ENCODE measurements around the gene BACH2.
A peak's percentile ranks its signal among the peaks of the same experiment; 100 is the strongest.
"Not testable (repeated sequence)": the region's sequence is repeated elsewhere in the genome, so short reads cannot be mapped to it uniquely, and the experiment has no call there.

The BACH2 gene

GRCh38 chr6:89984926-89985750 lies 311.5 kb downstream of the BACH2 start:
- peak; percentile 84 for DNase-seq

GRCh38 chr6:89980353-89980752 lies 316.3 kb downstream of the BACH2 start:
- DNase-seq, result no peak

DNA sequence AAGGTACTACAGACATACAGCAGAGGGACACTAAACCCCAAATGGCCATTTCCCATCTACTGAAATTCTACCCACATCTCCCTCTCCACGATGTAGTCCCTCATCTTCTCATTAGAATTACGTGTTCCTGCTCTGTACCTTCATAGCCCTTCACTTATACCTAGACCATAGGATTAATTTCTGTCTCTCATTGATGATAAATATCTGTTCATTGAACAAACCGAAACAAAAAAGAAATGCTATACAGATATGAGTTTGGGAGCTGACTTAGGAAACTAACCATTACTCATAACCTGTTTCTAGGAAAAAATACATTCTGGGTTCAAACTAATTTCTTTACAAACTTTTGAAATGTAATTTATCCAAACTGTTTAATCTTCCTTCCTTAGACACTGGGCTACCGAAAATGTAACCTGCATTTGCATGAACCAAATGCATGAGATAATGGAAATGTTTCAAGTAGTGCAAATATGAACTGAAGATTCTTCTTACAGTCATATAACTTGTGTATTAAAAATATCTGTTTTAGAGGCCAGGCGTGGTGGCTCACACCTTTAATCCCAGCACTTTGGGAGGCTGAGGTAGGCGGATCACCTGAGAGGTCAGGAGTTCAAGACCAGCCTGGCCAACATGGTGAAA lies 317.0 kb downstream of the BACH2 start:
- DNase-seq, result no peak

- DNase-seq, result no peak
These were observed 317.9 kb downstream of the BACH2 start for GRCh38 chr6:89978749-89979145.

DNA sequence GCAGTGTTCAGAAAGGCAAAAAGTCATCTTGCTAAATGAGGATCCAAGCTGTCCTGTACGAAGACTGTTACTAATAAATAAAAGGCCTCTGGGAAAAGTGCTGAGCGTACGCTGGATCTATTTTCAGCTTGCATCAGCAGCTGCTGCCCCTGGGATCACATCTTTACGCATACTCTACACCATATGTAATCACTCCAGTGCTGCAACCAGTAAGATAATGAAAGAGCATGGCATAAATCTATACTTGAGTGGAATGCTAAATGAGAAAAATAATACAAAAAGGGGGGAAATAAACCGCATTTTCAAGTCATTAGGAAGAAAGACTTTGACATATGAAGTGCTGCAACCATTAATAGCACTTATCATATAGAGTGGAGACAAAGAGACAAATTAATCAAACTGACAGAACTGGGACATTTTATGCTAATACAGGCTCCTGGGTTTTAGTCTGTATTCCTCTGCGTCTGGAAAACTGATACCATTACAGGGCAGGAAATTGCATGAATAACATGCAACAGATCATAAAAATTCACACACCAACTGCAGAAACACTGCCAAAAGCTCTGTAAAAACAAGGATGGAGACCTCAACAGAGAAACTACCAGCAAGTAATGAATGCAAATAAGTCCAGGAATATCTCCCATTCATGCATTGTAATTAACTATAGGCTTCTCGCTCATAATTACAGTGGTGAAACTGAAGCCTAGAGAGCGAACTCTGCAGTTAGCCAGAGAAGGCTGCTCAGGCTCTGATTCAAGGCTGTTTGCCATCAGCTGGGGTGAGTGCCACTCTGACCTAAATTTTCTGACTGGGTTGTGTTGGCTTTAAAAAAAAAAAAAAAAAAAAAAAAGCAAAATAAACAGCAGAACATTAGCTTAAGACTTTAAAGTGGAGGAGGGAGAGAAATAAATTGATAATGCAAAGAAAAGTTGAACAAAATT lies 318.6 kb downstream of the BACH2 start:
- DNase-seq, result peak; percentile 77

- DNase-seq, result no peak
These were observed 320.0 kb downstream of the BACH2 start for GRCh38 chr6:89976694-89977020.

GRCh38 chr6:89975991-89976693 lies 320.5 kb downstream of the BACH2 start:
- no peak for DNase-seq

- DNase-seq, result no peak
These were observed 321.3 kb downstream of the BACH2 start for GRCh38 chr6:89975366-89975765.

GRCh38 chr6:89974834-89975233 lies 321.8 kb downstream of the BACH2 start:
- DNase-seq, result no peak

- DNase-seq, result no peak
These were observed 324.6 kb downstream of the BACH2 start for GRCh38 chr6:89972025-89972381.

- DNase-seq, result not testable (repeated sequence)
These were observed 325.2 kb downstream of the BACH2 start for GRCh38 chr6:89971338-89972024.

GRCh38 chr6:89970609-89971337 lies 325.9 kb downstream of the BACH2 start:
- peak; percentile 54 for DNase-seq

DNA sequence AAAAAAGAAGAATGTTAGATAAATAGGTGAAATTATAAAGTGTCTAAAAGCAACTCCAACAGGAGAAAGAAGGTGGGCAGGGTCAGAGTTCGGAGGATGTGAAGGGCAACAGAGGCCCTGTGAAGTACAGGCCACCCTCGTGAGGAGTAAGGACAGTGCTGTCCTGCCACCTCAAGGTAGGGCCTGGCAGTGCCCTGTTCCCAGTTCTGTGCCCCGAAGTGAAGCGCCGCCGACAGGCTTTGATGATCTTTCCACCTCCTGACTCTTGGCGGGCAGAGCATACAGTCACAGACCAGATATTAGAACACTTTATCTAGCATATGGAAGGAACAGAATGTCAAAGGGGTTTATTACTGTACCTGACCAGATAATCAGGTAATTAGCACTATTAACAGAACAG lies 326.6 kb downstream of the BACH2 start:
- no peak for DNase-seq

DNA sequence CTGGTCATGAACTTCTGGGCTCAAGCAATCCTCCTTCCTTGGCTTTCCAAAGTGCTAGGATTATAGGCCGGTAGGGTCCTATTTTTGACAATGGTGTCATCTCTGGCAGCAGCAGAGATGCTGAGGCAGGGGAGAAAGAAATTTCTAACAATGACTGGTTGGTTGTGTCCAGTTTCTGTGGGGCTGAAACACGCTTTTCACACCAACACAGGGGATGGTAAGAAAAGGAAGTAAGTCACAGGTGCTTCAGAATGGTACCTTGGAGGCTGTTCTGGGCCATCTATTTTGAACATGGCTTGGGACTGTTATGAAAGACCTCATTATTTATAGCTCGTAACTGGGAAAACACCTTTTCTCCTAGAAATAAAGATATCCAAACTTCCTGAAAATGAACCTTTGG lies 329.7 kb downstream of the BACH2 start:
- no peak for DNase-seq

DNA sequence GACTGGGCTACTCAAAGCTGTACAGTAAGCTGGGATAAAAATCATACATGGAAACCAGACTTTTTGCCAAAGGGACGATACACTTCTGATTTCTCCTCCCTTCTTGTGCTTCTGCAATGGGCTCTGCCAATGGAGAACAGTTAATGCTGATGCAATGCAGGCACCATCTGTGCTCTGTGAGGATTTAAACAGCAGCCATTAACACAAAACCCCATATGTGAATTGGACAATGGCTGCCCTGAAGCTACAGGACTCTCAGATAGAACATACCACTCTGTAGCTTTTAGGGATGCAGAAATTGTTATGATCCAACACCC lies 330.5 kb downstream of the BACH2 start:
- no peak for DNase-seq

DNA sequence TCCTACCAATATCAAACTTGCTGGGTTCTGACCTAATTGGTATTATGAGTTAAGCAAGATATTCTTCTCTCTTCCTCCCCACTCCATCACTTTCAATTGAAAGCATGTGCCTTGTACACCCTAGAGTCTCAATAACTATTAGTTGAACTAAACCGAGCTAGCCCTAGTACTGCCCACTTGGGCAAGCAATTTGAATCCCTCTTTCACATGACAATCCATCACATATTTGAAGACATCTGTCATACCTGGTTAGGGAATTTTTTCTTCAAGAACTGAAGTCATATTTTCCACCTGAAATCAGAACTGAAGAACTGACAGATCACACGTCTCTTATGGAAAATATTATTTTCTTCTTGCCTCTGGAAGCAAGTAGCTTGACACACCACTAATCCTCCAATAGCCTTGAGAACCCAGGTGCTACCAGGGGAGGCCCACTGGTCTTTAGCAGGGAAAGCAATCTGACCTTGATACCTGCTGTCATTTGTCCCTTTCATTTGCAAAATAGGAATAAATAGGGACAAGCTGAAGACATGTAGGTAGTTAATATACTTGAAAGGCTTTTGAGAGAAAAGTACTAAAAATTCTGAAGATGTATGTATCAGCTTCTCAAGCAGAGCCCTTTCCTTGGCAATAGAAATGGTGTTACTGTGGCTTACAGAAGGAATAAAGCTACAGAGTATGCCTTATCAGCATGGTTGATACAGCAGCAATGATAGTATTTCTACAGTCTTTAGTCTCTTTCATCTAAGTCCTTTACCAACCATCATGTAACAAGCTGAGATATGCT lies 331.0 kb downstream of the BACH2 start:
- DNase-seq, result no peak

DNA sequence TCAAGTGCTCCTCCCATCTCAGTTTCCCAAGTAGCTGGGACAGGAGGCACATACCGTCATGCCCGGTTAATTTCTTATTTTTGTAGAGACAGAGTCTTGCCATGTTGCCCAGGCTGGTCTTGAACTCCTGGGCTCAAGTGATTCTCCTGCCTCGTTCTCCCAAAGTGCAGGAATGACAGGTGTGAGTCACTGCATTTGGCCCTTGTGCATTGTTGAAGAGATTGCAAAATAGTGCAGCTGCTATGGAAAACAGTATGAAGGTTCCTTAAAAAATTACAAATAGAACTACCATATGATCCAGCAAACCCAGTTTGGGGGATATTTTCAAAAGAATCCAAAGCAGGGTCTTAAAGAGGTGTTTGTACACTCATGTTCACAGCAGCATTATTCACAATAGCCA lies 333.3 kb downstream of the BACH2 start:
- no peak for DNase-seq

GRCh38 chr6:89961481-89961880 lies 335.2 kb downstream of the BACH2 start:
- no peak for DNase-seq

- DNase-seq, result no peak
These were observed 336.8 kb downstream of the BACH2 start for GRCh38 chr6:89959883-89960282.

- DNase-seq, result no peak
These were observed 340.5 kb downstream of the BACH2 start for GRCh38 chr6:89956182-89956581.

DNA sequence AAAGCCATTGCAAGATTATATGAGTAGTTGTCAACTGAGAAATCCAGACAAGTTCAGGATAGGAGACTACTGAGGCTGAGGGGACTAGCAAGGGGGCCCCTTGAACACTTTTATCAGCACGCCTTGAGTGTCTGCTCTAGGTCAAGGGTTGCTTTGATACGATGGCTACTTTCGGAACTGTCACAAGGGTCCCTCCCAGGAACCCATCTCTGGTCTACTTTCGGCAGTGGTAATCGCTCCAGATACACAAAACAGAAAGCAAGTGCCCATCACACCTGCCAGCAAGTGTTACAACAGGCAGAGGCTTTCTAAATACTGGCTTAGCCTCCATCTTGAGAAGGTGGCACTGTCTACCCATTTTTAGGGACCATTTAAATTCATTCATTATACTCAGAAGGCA lies 341.3 kb downstream of the BACH2 start:
- no peak for DNase-seq

Measured in right hindlimb (tissue), 1 donor.